OCI-LY7 (cell line): ENCODE results near the gene PILRA.

ENCODE experiments used
- CTCF ChIP-seq: fragments of 200-600 bp; sonication (generic); conservative IDR thresholded peaks from 2 replicates; pipeline ENCODE4 v1.5.1; 2014; ENCODE audit warnings: mild to moderate bottlenecking, antibody characterized with exemption, low read length, moderate library complexity, mixed read lengths
- EZH2phosphoT487 ChIP-seq: fragments of 200-600 bp; sonication (generic); IDR thresholded peaks from 2 replicates; pipeline ENCODE4 v1.6.1; 2018; ENCODE audit warnings: low read depth, borderline replicate concordance, mild to moderate bottlenecking, mixed run types, antibody characterized with exemption, low read length, moderate library complexity, mixed read lengths

- TF ChIP-seq EZH2phosphoT487, result no peak
- TF ChIP-seq CTCF, result no peak
Measured at GRCh38 chr7:100432621-100433275, 59.5 kb downstream of the PILRA start.
